HUDEP-2 (cell line): ENCODE data around the gene PIEZO2.

Source experiments
- DNase-seq, 76 experiments: peaks; one replicate each; lab custom pipeline; 2025; ENCODE audit not compliant: unreplicated experiment in 76 of 76; lab: John Stamatoyannopoulos, UW

The PIEZO2 gene

DNA sequence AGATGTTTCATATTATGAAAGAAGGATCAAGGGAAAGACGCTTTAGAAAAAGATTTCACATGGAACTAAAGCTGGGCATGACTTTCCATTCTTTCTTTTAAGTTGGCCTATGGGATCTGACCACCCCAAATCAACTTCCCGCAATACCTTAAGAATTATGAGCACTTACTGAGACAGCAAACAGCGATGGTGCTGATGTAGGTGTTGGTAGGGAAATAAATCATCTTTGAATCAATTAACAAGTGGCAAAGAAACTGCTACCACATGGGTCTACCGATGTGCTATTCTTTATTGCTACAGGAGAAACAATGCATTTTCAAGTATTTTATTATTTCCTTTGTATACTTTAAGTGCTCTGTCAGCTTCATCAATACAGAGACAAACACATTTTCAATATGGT is 239.6 kb downstream of the PIEZO2 start:
- DNase-seq, result no peak

DNA sequence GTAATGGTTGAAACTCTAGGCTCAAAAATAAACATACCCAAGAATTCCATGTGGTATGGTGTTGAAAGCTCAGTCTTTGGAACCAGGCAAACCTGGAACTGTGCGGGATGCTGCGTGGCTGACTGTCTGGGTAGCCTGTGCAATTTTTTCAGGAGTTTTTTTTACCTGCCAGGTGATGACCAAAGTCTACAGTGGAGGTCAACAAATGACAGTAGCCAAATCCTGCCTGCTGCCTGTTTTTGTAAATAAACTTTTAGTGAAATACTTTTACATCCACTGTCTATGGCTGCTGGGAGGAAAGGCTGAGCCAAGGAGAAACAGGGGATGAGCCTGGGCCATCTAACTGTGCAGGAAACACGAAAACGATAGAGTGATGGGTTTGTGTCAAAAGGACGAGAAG is 240.6 kb downstream of the PIEZO2 start:
- DNase-seq, result no peak

DNA sequence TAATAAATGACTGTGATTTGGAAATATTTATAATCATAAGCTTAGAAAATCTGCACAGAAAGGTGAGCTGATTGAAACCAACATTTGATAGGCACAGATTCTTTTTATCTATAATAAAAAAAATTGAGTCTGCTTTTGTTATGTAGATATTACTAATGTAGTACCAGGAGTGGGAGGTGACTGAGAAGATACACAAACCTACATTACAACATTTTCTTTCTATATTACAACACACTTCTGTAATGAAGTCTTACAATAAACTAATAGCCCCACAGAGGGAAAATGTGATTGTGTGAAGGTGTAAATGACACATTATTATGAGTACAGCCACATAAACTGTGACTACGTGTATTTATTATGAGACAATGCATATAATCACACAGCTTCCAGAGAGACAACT is 241.6 kb downstream of the PIEZO2 start:
- DNase-seq, result no peak

DNA sequence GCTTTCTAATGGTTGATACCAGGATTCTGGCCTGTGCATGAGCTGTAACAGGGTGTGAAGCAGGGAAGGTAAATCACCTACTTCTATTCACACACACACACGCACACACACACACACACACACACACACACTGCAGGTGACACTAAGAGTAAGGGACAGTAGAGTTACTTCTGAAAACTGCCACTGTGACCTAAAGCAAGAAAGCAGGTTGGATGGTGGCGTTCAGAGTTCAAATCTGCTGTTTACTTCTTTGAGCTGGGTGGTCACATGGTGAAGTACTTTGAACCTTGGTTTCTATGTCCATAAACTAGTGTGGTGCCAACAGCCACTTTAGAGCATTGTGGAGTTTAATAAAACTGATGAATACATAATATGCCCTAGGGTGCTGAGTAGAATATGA is 248.0 kb downstream of the PIEZO2 start:
- DNase-seq, result no peak

- DNase-seq, result no peak
Observed at GRCh38 chr18:10900435-10900834, 248.9 kb downstream of the PIEZO2 start.

DNA sequence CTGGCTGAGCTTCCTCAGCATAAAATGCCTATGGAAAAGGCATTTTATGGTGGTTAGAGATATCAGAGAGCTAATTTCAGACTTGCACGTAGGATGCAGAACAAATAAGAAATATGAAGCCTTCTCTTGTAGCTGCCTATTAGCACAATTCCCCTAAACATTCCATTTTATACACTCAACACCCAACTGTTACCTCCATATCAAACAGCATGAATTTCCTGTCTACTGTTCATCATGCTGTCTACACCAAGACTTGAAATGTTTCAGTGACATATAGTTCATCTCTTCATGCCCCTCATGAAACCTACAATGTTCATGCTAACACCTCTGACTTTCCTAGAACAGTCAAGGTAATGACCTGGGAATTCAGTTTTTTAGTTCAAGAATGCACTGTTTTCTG is 249.9 kb downstream of the PIEZO2 start:
- DNase-seq, result no peak

DNA sequence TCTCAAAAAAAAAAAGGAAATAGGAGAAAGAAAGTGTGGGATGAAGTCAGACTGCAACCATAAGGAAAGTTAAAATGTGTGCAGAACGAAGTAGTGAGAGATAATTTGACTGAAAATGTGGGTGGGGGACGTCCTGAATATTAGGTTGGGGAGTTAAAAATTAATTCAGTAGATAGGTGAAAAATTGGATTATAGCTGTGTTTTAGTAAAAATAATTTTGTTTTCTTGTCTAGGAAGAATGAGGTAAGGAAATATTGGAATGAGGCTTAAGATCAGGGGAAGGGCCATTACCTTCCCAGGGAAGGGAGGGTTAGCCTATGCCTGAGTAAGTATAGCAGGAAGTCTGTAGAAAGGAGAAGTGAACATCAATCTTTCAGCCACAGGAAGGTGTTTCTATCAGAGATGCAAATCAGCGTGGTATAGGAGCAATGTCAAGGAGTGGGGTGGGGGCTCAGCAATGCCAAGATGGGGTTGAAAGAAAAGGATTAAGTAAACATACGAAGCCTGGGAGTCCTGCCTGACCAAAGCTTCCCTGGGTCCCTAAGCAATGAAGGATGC is 250.9 kb downstream of the PIEZO2 start:
- no peak for DNase-seq

GRCh38 chr18:10896851-10897250 is 252.5 kb downstream of the PIEZO2 start:
- no peak for DNase-seq

- DNase-seq, result no peak
Observed at GRCh38 chr18:10895976-10896375, 253.4 kb downstream of the PIEZO2 start.

- DNase-seq, result no peak
Observed at GRCh38 chr18:10894501-10894900, 254.9 kb downstream of the PIEZO2 start.

GRCh38 chr18:10893761-10894160 is 255.6 kb downstream of the PIEZO2 start:
- DNase-seq, result no peak

GRCh38 chr18:10893196-10893595 is 256.2 kb downstream of the PIEZO2 start:
- no peak for DNase-seq

DNA sequence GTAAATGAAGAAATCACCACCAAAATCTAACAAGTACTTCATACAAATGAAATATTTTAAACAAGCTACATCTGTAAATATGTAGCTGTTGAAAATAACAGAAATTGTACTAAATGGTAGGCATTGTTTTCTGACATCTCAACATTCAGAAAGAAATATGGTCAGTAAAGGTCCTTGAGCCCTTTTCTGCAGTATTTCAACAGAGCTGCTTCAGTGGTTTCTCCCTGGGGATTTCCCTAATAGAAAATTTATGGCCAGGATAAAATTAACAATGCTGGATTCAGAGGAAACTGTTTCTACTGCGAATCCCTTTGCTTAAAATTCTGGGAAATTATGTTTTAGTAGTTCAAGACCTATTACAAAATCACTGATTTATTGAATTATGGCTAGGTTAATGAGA is 256.6 kb downstream of the PIEZO2 start:
- DNase-seq, result no peak

GRCh38 chr18:10890022-10890421 is 259.3 kb downstream of the PIEZO2 start:
- DNase-seq, result no peak

DNA sequence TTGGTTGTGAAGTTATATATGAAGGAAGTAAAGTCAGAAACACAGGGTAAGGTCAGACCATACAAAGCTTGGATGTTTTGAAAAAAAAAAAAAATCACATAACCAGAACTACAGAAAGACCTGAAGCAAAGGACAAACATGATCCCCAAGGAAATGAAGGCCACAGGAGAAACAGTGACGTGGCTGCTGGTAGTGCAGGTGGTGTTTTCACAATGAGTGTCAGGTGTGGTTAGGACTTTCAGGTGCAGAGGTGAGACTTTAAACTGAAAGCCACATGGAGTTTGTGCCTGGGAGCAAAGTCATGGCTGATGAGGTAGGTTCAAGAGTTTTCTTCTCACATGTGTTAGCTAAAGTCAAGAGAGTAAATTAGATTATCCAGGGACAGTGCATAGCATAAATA is 270.7 kb downstream of the PIEZO2 start:
- no peak for DNase-seq

GRCh38 chr18:10877987-10878386 is 271.4 kb downstream of the PIEZO2 start:
- DNase-seq, result no peak

DNA sequence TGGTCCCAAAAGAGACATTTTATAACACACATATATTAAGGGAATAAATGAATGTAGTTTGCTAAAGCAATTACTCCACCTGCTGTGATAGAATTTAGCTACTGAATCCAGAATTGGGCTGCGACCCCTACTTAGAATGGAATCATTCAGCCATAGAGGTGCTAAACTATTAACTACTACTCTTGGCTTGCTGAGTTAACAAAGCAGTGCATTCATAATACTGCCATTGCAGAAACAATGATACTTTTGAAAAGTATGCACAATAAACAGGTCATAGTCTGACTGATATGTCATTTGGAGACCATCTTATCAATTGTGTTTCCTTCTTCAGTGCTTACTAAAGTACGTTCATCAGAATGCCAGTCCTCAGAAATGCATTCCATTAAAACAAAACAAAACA is 273.6 kb downstream of the PIEZO2 start:
- DNase-seq, result no peak

GRCh38 chr18:10872304-10872703 is 277.1 kb downstream of the PIEZO2 start:
- no peak for DNase-seq

DNA sequence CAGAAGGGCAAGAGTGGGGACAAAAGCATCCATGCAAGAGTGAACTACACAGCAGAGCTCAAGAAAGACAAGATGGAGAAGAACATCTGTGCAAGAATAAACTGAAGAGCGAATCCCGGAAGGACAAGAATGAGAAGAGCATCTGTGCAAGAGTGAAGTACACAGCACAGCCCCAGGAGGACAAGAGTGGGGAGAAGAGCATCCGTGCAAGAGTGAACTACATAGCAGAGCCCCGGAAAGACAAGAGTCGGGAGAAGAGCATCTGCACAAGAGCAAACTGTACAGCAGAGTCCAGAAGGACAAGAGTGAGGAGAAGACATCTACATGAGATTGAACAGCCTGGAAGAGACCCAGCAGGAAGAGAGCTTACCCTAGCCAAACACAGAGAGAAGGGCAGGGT is 284.6 kb downstream of the PIEZO2 start:
- DNase-seq, result no peak

GRCh38 chr18:10863026-10863425 is 286.3 kb downstream of the PIEZO2 start:
- DNase-seq, result no peak

DNA sequence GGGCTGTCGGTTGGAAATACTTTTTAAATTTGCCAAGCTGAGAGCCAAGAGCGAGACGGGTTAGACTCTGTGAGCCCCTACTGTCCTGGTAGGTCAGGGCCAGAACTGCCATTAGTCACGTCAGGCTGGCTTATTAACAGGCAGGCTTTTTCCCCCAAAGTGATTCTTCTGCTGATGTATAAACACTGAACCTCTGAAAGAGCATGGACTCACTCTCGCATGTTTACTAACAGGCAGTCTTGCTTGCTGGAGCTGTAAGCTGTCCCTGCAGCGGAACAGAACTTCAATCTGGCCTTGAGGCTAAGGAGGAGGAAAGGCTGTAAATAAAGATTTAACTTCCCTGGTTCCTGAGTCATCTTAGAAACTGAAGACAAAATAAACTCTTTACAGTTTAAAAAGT is 288.4 kb downstream of the PIEZO2 start:
- no peak for DNase-seq

DNA sequence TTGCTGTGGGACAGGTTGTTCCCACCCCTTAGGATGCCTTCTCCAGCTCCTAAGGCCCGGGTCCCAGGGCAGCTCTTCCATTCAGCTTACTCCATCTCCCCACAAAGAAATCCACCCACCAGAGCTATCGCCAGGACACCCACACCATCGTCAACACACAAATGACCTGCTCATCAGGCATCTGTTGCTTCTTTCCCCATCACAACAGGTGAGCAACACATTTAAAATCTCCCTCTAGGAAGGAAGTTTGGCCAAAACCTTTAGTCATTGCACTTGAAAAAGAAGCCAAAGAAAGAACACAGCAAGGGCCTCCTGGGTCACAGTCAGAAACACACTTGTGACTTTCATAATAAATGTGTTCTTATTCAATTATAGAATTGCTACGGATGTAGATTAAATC is 289.0 kb downstream of the PIEZO2 start:
- no peak for DNase-seq

GRCh38 chr18:10858477-10858876 is 290.9 kb downstream of the PIEZO2 start:
- DNase-seq, result no peak
